AG04450 (cell line): Measurements from ENCODE around the gene RNF220. TPM values are rescaled to one million over a fixed set of nuclear protein-coding genes. Genes with fewer than 3 reads are reported as not detected.

ENCODE experiments used
- CTCF ChIA-PET: fragments of 300-600, 350-600 bp; formaldehyde crosslinking; extraction: SDS; loops from one replicate; lab custom pipeline; 2022; ENCODE audit warnings: antibody characterized with exemption, inconsistent platforms; lab: Charles Lee
- POLR2A ChIA-PET: fragments of 350-600 bp; formaldehyde crosslinking; extraction: SDS; loops from one replicate; lab custom pipeline; 2021; ENCODE audit warnings: antibody characterized with exemption, inconsistent platforms; lab: Yijun Ruan, JAX
- DNase-seq: peaks from one replicate; pipeline ENCODE4 v3.0.0-alpha.2; 2011; ENCODE audit warnings: low read depth, low spot score
- H3K27ac ChIP-seq: one replicate; pipeline ENCODE4 v1.5.1; 2012; ENCODE audit warnings: low read depth, low read length, control low read depth
- H3K27me3 ChIP-seq: one replicate; pipeline ENCODE4 v1.6.0; 2012; ENCODE audit warnings: low read length; ENCODE audit not compliant: control insufficient read depth, insufficient read depth
- H3K4me3 ChIP-seq: 2 replicates; pipeline ENCODE4 v1.5.1; 2011; ENCODE audit warnings: mild to moderate bottlenecking, low read depth, low read length, control low read depth
- H3K9me3 ChIP-seq: 2 replicates; pipeline ENCODE4 v1.5.1; 2012; ENCODE audit warnings: low read length; ENCODE audit not compliant: control insufficient read depth, insufficient read depth
- CTCF ChIP-seq: IDR thresholded peaks from 2 replicates; pipeline ENCODE4 v1.5.1; 2011; ENCODE audit warnings: low read depth, low read length, control low read depth, inconsistent platforms
- polyA plus RNA-seq: library from polyadenylated mRNA; depleted of rRNA; stranded (reverse); fragments of >200 nt; gene quantifications from 2 replicates; pipeline ENCODE4 v1.2.3, GENCODE V29; 2011

The RNF220 gene
- polyA plus RNA-seq, 1 experiment: 46.4 TPM

DNA sequence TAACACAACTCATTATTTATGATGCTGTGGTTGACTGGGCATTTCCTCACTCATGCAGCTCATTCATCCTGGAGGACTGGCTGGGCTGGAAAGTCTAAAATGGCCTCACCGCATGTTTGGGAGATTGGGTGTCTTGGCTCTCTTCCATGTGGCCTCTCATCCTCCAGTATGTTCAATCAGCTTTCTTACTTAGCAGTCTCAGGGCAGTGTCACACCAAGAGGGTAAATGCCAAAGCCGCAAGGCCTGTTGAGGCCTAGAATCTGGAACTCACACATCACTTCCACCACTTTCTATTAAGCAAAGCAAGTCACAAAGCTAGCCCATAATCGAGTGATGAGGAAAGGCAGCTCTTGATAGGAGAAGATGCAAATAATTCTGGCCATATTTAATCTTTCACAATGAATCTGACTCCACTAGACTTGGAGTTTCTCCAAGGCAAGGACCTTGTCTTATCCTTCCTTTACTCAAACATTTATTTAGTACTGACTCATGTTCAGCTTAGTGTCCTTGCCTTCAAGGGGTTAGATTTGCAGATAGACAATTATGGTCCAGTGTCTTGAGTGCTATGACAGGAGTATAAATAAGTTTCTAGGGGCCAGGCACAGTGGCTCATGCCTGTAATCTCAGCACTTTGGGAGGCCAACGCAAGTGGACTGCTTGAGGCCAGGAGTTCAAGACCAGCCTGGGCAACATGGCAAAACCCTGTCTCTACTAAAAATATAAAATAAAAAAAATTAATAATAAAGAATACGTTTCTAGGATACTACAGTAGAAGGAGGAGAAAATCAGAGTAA is 224.1 kb downstream of the RNF220 start:
- no peak overlapping the region for H3K4me3 ChIP-seq
- no peaks in the 10 kb centered on the region for H3K27me3 ChIP-seq
- H3K27ac ChIP-seq: no peak overlapping the region
- CTCF ChIA-PET: interaction anchor here (1.1 to 2.6 kb wide), 4 partner anchors 12 to 34 kb away, joined by 4 to 13 read pairs (median 6); no protein-coding TSS in a partner anchor
- peak; percentile 77 for DNase-seq
- POLR2A ChIA-PET: interaction anchor here (1.5 to 2.0 kb wide), 2 partner anchors 10 to 17 kb away, joined by 12 to 14 read pairs; no protein-coding TSS in a partner anchor
- TF ChIP-seq CTCF: no peak
- H3K9me3 ChIP-seq: no peaks in the 10 kb centered on the region

- peak overlapping the region; percentile 47 for H3K27ac ChIP-seq
Measured at GRCh38 chr1:44630116-44630515, 225.1 kb downstream of the RNF220 start.

DNA sequence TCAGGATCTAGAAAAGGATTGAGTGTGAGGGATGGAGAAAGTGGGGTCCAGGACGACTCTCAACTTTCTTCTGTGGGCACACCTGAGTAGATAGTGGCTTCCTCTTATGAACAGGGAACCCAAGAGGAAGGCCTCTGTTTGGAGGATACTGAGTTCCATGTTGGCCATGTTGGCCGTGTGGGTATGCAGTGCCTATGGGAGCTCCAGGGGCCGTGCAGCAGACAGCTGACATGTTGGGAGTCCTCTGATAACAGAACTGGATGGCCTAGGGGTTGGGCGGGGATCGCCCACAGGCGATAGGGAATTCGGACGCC is 226.2 kb downstream of the RNF220 start:
- H3K27ac ChIP-seq: peak overlapping the region; percentile 82
- no peak for TF ChIP-seq CTCF
- no peaks in the 10 kb centered on the region for H3K27me3 ChIP-seq
- no peak for DNase-seq
- POLR2A ChIA-PET: interaction anchor here (0.7 to 3.7 kb wide), 6 partner anchors 9 to 43 kb away, joined by 3 to 30 read pairs (median 6); partner anchors contain the start of genes ARMH1 and TMEM53
- H3K9me3 ChIP-seq: no peaks in the 10 kb centered on the region
- CTCF ChIA-PET: interaction anchor here (0.9 to 5.3 kb wide), 4 partner anchors 16 to 100 kb away, joined by 3 to 43 read pairs (median 3); no protein-coding TSS in a partner anchor
- H3K4me3 ChIP-seq: peak overlapping the region; percentile 72

More at GRCh38 chr1:44630116-44630515, 225.1 kb downstream of the RNF220 start:
- Histone ChIP-seq H3K9me3 (no peaks in the 10 kb centered on the region), H3K4me3 (no peak overlapping the region), H3K27me3 (no peaks in the 10 kb centered on the region)
- ChIA-PET POLR2A (no interaction called here), CTCF (interaction anchor here (1.2 to 2.6 kb wide), 4 partner anchors 13 to 23 kb away, joined by 3 to 13 read pairs (median 6); no protein-coding TSS in a partner anchor)
- TF ChIP-seq CTCF: no peak
- no peak for DNase-seq

DNA sequence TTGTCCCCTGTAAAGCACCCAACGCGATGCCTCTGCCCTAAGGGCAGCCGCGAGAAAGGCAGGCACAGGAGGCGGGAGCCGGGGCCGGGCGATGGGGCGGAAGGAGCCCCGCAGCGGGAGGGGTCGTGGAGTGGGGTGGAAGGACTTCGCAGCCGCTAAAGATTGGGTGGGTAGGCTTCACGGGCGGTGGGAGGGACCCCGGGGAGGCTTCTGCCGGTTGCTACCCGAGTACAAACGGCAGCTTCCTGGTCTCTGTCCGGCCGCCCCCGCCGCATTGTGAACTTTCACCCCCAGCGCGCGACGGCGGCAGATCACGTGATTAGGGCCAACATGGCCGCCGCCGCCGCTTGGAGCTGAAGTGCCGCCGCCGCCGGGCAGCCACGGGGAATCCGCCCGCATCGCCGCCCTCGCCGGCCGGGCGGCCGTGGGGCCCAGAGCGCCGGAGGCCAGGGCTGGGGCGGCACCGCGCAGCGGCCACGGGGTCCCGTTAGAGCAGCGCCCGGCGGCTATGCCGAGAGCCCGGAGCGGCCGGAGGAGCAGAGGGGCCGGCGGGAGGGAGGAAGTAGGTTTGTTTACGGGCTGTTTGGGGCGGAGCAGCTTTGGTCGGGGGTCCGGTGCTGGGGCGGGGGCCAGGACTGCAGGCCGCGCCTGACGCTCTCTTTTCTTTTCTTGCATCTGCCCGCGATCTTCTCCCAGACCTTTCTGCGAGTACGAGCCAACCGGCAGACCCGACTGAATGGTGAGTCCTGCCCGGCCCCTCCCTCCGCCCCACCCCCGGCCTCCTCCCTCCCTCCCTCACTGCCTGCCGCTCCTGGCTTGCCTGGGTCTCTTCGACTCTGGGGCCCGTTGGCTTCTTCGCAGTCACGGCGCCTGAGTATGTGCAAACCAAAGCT is 226.8 kb downstream of the RNF220 start:
- Histone ChIP-seq H3K9me3 (no peaks in the 10 kb centered on the region), H3K27ac (peak overlapping the region; percentile 91), H3K4me3 (peak overlapping the region; percentile 72), H3K27me3 (no peaks in the 10 kb centered on the region)
- ChIA-PET CTCF (interaction anchor here (0.9 to 5.3 kb wide), 5 partner anchors 16 to 100 kb away, joined by 3 to 43 read pairs (median 4); no protein-coding TSS in a partner anchor), POLR2A (interaction anchor here (0.7 to 3.7 kb wide), 10 partner anchors 9 to 419 kb away, joined by 3 to 30 read pairs (median 4); partner anchors contain the start of genes ARMH1, DMAP1 and TMEM53)
- peak; percentile 65 for DNase-seq
- no peak for TF ChIP-seq CTCF
